SK-N-SH (cell line): ENCODE data around the gene AGMO. TPM values are rescaled to one million over a fixed set of nuclear protein-coding genes. Genes with fewer than 3 reads are reported as not detected.

ENCODE experiments used
- CTCF ChIA-PET: fragments of 300-600, 350-600 bp; formaldehyde crosslinking; extraction: SDS; loops from one replicate; lab custom pipeline; 2021; lab: Yijun Ruan, JAX
- POLR2A ChIA-PET: fragments of 350-600 bp; sonication (Branson Sonifier 250); formaldehyde crosslinking; extraction: SDS; loops from one replicate; lab custom pipeline; 2020; ENCODE audit warnings: antibody characterized with exemption, inconsistent platforms; lab: Yijun Ruan, JAX
- DNase-seq: peaks from one replicate; pipeline ENCODE4 v3.0.0; 2012
- H2AFZ ChIP-seq: fragments of 200-600 bp; sonication (generic); 2 replicates; pipeline ENCODE4 v1.8.1; 2016; ENCODE audit warnings: antibody characterized with exemption, mild to moderate bottlenecking, low read depth
- H3F3A ChIP-seq: fragments of 200-600 bp; sonication (generic); replicated peaks from 2 replicates; pipeline ENCODE3; 2016; ENCODE audit warnings: antibody characterized with exemption, mild to moderate bottlenecking; ENCODE audit not compliant: insufficient read depth
- H3K27ac ChIP-seq, 2 experiments: fragments of 200-500 bp in 1 of 2; fragments of 200-600 bp in 1 of 2; sonication (Bioruptor generic) in 1 of 2; sonication (generic), shearing (Covaris generic) in 1 of 2; 2 replicates each; pipeline versions ENCODE4 v1.5.1 to v1.6.1; 2014 to 2016; ENCODE audit warnings: low read depth in 2 of 2, inconsistent platforms in 1 of 2, low read length in 1 of 2, mild to moderate bottlenecking in 1 of 2, mixed read lengths in 1 of 2
- H3K27me3 ChIP-seq: fragments of 200-600 bp; sonication (generic), shearing (Covaris generic); 2 replicates; pipeline ENCODE4 v1.6.1; 2016; ENCODE audit warnings: mixed run types; ENCODE audit not compliant: insufficient read depth
- H3K36me3 ChIP-seq, 2 experiments: fragments of 200-500 bp in 1 of 2; fragments of 200-600 bp in 1 of 2; sonication (Bioruptor generic) in 1 of 2; sonication (generic) in 1 of 2; replicated peaks in 1 of 2; 2 replicates each; pipeline versions ENCODE3 to v1.5.1; 2014 to 2016; ENCODE audit warnings: low read length in 1 of 2, mild to moderate bottlenecking in 1 of 2; ENCODE audit not compliant: insufficient read depth in 2 of 2, control insufficient read depth in 1 of 2
- H3K4me1 ChIP-seq, 2 experiments: fragments of 200-500 bp in 1 of 2; fragments of 200-600 bp in 1 of 2; sonication (Bioruptor generic) in 1 of 2; sonication (generic), shearing (Covaris generic) in 1 of 2; 2 replicates each; pipeline versions ENCODE4 v1.5.1 to v1.6.1; 2014 to 2016; ENCODE audit warnings: low read depth in 1 of 2, low read length in 1 of 2, mixed run types in 1 of 2; ENCODE audit not compliant: insufficient read depth in 2 of 2, control insufficient read depth in 1 of 2
- H3K4me2 ChIP-seq: fragments of 200-600 bp; sonication (generic), shearing (Covaris generic); 2 replicates; pipeline ENCODE4 v1.6.1; 2017; ENCODE audit warnings: mixed run types
- H3K4me3 ChIP-seq, 2 experiments: fragments of 200-500 bp in 1 of 2; fragments of 200-600 bp in 1 of 2; sonication (Bioruptor generic) in 1 of 2; sonication (generic), shearing (Covaris generic) in 1 of 2; 2 replicates each; pipeline versions ENCODE4 v1.5.1 to v1.8.1; 2014 to 2016; ENCODE audit warnings: low read depth in 2 of 2, inconsistent platforms in 1 of 2, low read length in 1 of 2, mild to moderate bottlenecking in 1 of 2, mixed read lengths in 1 of 2, moderate library complexity in 1 of 2
- H3K79me2 ChIP-seq: fragments of 200-600 bp; sonication (generic); 2 replicates; pipeline ENCODE4 v1.8.1; 2017; ENCODE audit warnings: mild to moderate bottlenecking; ENCODE audit not compliant: insufficient read depth
- H3K9ac ChIP-seq: fragments of 200-600 bp; sonication (generic); 2 replicates; pipeline ENCODE4 v1.6.1; 2017; ENCODE audit warnings: mixed run types
- H3K9me2 ChIP-seq: fragments of 200-600 bp; sonication (generic); 2 replicates; pipeline ENCODE4 v1.6.1; 2017; ENCODE audit warnings: mixed run types
- H3K9me3 ChIP-seq: fragments of 200-600 bp; sonication (generic); 2 replicates; pipeline ENCODE4 v1.6.1; 2017; ENCODE audit warnings: mixed run types, mild to moderate bottlenecking, moderate library complexity
- H4K20me1 ChIP-seq: fragments of 200-600 bp; sonication (generic); 2 replicates; pipeline ENCODE4 v1.6.1; 2017; ENCODE audit warnings: mild to moderate bottlenecking, mixed run types; ENCODE audit not compliant: insufficient read depth
- CHD2 ChIP-seq: fragments of 150-350 bp; IDR thresholded peaks from 2 replicates; pipeline ENCODE4 v1.6.1; 2018; ENCODE audit warnings: low read length; ENCODE audit not compliant: partially characterized antibody
- ELF1 ChIP-seq: IDR thresholded peaks from 2 replicates; pipeline ENCODE4 v1.4.0; 2012
- EP300 ChIP-seq, 2 experiments: IDR thresholded peaks; 2 replicates each; pipeline versions ENCODE4 v1.4.0 to v1.6.1; 2012; ENCODE audit warnings: borderline replicate concordance in 1 of 2, low read depth in 1 of 2, low read length in 1 of 2
- EZH2phosphoT487 ChIP-seq: fragments of 200-600 bp; sonication (generic); IDR thresholded peaks from 2 replicates; pipeline ENCODE4 v1.6.1; 2017; ENCODE audit warnings: low read depth, mixed run types, mild to moderate bottlenecking, antibody characterized with exemption, moderate library complexity, borderline replicate concordance
- FOXM1 ChIP-seq: IDR thresholded peaks from 2 replicates; pipeline ENCODE4 v1.4.0; 2012; ENCODE audit warnings: low read depth, mild to moderate bottlenecking
- GATA2 ChIP-seq: sonication (generic); formaldehyde crosslinking; IDR thresholded peaks from 2 replicates; pipeline ENCODE4 v1.5.0; 2020; ENCODE audit warnings: mild to moderate bottlenecking, missing genetic modification reagents
- IRF3 ChIP-seq: fragments of 150-350 bp; IDR thresholded peaks from 2 replicates; pipeline ENCODE4 v1.6.1; 2016; ENCODE audit warnings: mild to moderate bottlenecking, low read depth, low read length
- MAX ChIP-seq: IDR thresholded peaks from 2 replicates; pipeline ENCODE4 v1.4.0; 2012; ENCODE audit warnings: low read depth
- MEF2A ChIP-seq: IDR thresholded peaks from 2 replicates; pipeline ENCODE4 v1.4.0; 2012; ENCODE audit warnings: low read depth, borderline replicate concordance
- MXI1 ChIP-seq: IDR thresholded peaks from 2 replicates; pipeline ENCODE4 v1.6.1; 2012; ENCODE audit warnings: mild to moderate bottlenecking, low read depth, low read length, improper control_type of control experiment
- NFIC ChIP-seq: IDR thresholded peaks from 2 replicates; pipeline ENCODE4 v1.4.0; 2012; ENCODE audit warnings: borderline replicate concordance
- PBX3 ChIP-seq: IDR thresholded peaks from 2 replicates; pipeline ENCODE4; 2012
- POLR2AphosphoS5 ChIP-seq: IDR thresholded peaks from 2 replicates; pipeline ENCODE4 v1.6.1; 2012; ENCODE audit warnings: low read depth, low read length
- REST ChIP-seq: IDR thresholded peaks from 2 replicates; pipeline ENCODE4 v1.6.1; 2012; ENCODE audit warnings: mild to moderate bottlenecking, low read depth, low read length, moderate library complexity
- RXRA ChIP-seq: IDR thresholded peaks from 2 replicates; pipeline ENCODE4 v1.4.0; 2012; ENCODE audit warnings: low read depth, mild to moderate bottlenecking, borderline replicate concordance
- SIN3A ChIP-seq: IDR thresholded peaks from 2 replicates; pipeline ENCODE4 v1.6.1; 2012; ENCODE audit warnings: low read depth, mild to moderate bottlenecking, low read length, moderate library complexity, borderline replicate concordance
- TCF12 ChIP-seq: IDR thresholded peaks from 2 replicates; pipeline ENCODE4 v1.4.0; 2012
- USF1 ChIP-seq: IDR thresholded peaks from 2 replicates; pipeline ENCODE4 v1.4.0; 2012; ENCODE audit warnings: low read depth, borderline replicate concordance
- YY1 ChIP-seq: IDR thresholded peaks from 2 replicates; pipeline ENCODE4 v1.4.0; 2012; ENCODE audit warnings: low read depth, mild to moderate bottlenecking
- ZBTB33 ChIP-seq: IDR thresholded peaks from 2 replicates; pipeline ENCODE4 v1.4.0; 2012; ENCODE audit warnings: low read depth, borderline replicate concordance
- WGBS: methylation state at CpG from one replicate; pipeline ENCODE4 v1.1.6; 2017; ENCODE audit warnings: low lambda C conversion rate; 5-methylcytosine and 5-hydroxymethylcytosine counted together
- polyA plus RNA-seq, 3 experiments: library from polyadenylated mRNA; depleted of rRNA; stranded (reverse); fragments of >200 nt; gene quantifications; 2 replicates each; pipeline ENCODE4 v1.2.3, GENCODE V29; 2012

AGMO gene
- polyA plus RNA-seq, 1 of the 3 experiments (the other 2 are of a cell fraction): 0.05 TPM

GRCh38 chr7:15403315-15403714 is 158.5 kb downstream of the AGMO start:
- POLR2A ChIA-PET: no interaction called here

More at GRCh38 chr7:15403315-15403714, 158.5 kb downstream of the AGMO start:
- no peaks in the 10 kb centered on the region for H3K9me2 ChIP-seq
- TF ChIP-seq PBX3: no peak
- no peak for TF ChIP-seq EP300 (IDR thresholded peaks at IDR 0.05; ENCODE audit: borderline replicate concordance in 1 of 2, low read depth in 1 of 2, low read length in 1 of 2)
- no peak for TF ChIP-seq RXRA
- TF ChIP-seq MAX: no peak
- no peak for TF ChIP-seq EZH2phosphoT487
- no peak for TF ChIP-seq CHD2
- TF ChIP-seq ELF1: no peak
- TF ChIP-seq REST: no peak
- TF ChIP-seq YY1: no peak
- no peak for TF ChIP-seq IRF3
- TF ChIP-seq GATA2: no peak
- no peak for TF ChIP-seq SIN3A
- no peak for TF ChIP-seq MEF2A
- no peak for TF ChIP-seq TCF12
- TF ChIP-seq ZBTB33: no peak
- no peak for TF ChIP-seq NFIC
- TF ChIP-seq FOXM1: no peak
- TF ChIP-seq USF1: no peak
- TF ChIP-seq MXI1: no peak
- TF ChIP-seq POLR2AphosphoS5: no peak
- no peak overlapping the region; the same call in 1 of the 2 replicates for H2AFZ ChIP-seq
- no peaks in the 10 kb centered on the region for H3K4me1 ChIP-seq
- no peak overlapping the region for H3K27ac ChIP-seq
- H3K4me3 ChIP-seq: no peak overlapping the region
- H3K27me3 ChIP-seq: no peaks in the 10 kb centered on the region
- no peaks in the 10 kb centered on the region for H4K20me1 ChIP-seq
- no peak for DNase-seq
- 2% methylated on average over 1 of the region's 1 CpG for WGBS
- no peaks in the 10 kb centered on the region for H3K9me3 ChIP-seq
- H3K4me2 ChIP-seq: no peak overlapping the region
- no peaks in the 10 kb centered on the region for H3K36me3 ChIP-seq
- no peaks in the 10 kb centered on the region for H3K79me2 ChIP-seq
- H3K9ac ChIP-seq: no peak overlapping the region
- no peaks in the 10 kb centered on the region for H3F3A ChIP-seq
- CTCF ChIA-PET: interaction anchor here (1.6 kb wide), 1 partner anchor 14 kb away, joined by 7 read pairs; no protein-coding TSS in a partner anchor
